Common myeloid progenitor, CD34-positive (primary cell): ENCODE results near the gene ZFPM1.

ENCODE experiments used
- CTCF ChIA-PET: fragments of 350-600 bp; sonication (Branson Sonifier 250); formaldehyde crosslinking; loops from one replicate; lab custom pipeline; 2021; ENCODE audit warnings: antibody characterized with exemption; lab: Charles Lee
- POLR2A ChIA-PET: fragments of 350-600 bp; sonication (Branson Sonifier 250); formaldehyde crosslinking; loops from one replicate; lab custom pipeline; 2021; ENCODE audit warnings: antibody characterized with exemption; lab: Charles Lee
- DNase-seq, 3 donors: peaks; one replicate each; pipeline versions ENCODE4 v3.0.0 to v3.0.0-alpha.2; 2013
- H3K27ac ChIP-seq, 2 experiments: 1 replicate in 1 of 2; 2 replicates in 1 of 2; pipeline ENCODE4 v1.7.0; 2013; ENCODE audit warnings: inconsistent platforms in 2 of 2, low read length in 2 of 2, mild to moderate bottlenecking in 2 of 2, low read depth in 1 of 2, moderate library complexity in 1 of 2; ENCODE audit not compliant: severe bottlenecking in 2 of 2, insufficient read depth in 1 of 2, poor library complexity in 1 of 2
- H3K27me3 ChIP-seq, 5 experiments: replicated peaks in 2 of 5; 1 replicate in 3 of 5; 2 replicates in 2 of 5; pipeline versions ENCODE4 v1.6.1 to v1.7.0; 2013; ENCODE audit warnings: low read length in 4 of 5, mild to moderate bottlenecking in 2 of 5, moderate library complexity in 2 of 5, inconsistent platforms in 1 of 5; ENCODE audit not compliant: insufficient read depth in 5 of 5, control insufficient read depth in 4 of 5
- H3K36me3 ChIP-seq, 4 experiments: 1 replicate in 2 of 4; 2 replicates in 2 of 4; pipeline versions ENCODE4 v1.6.1 to v1.7.0; 2013; ENCODE audit warnings: low read length in 3 of 4, control low read depth in 1 of 4, mild to moderate bottlenecking in 1 of 4; ENCODE audit not compliant: control insufficient read depth in 4 of 4, insufficient read depth in 4 of 4
- H3K4me1 ChIP-seq, 4 experiments: 1 replicate in 3 of 4; 2 replicates in 1 of 4; pipeline versions ENCODE4 v1.6.1 to v1.7.1; 2013; ENCODE audit warnings: low read length in 3 of 4, mild to moderate bottlenecking in 3 of 4, control low read depth in 1 of 4, inconsistent platforms in 1 of 4, moderate library complexity in 1 of 4; ENCODE audit not compliant: control insufficient read depth in 4 of 4, insufficient read depth in 4 of 4; ENCODE audit errors: control extremely low read depth in 1 of 4
- H3K4me3 ChIP-seq, 7 experiments: 1 replicate in 4 of 7; 2 replicates in 3 of 7; pipeline versions ENCODE4 v1.5.1 to v1.7.0; 2013; ENCODE audit warnings: mild to moderate bottlenecking in 7 of 7, low read length in 6 of 7, moderate library complexity in 6 of 7, inconsistent platforms in 2 of 7, low read depth in 2 of 7, control low read depth in 1 of 7; ENCODE audit not compliant: insufficient read depth in 4 of 7, control insufficient read depth in 1 of 7; ENCODE audit errors: extremely low read depth in 1 of 7
- H3K9me3 ChIP-seq, 5 experiments: 1 replicate in 4 of 5; 2 replicates in 1 of 5; pipeline versions ENCODE4 v1.6.1 to v1.7.1; 2013; ENCODE audit warnings: low read length in 4 of 5, mild to moderate bottlenecking in 2 of 5, inconsistent platforms in 1 of 5, low read depth in 1 of 5, moderate library complexity in 1 of 5; ENCODE audit not compliant: control insufficient read depth in 4 of 5, insufficient read depth in 2 of 5; ENCODE audit errors: control extremely low read depth in 1 of 5
- WGBS: methylation state at CpG from one replicate; pipeline ENCODE4 v1.1.5; 2013; ENCODE audit not compliant: insufficient coverage; 5-methylcytosine and 5-hydroxymethylcytosine counted together

The ZFPM1 gene

DNA sequence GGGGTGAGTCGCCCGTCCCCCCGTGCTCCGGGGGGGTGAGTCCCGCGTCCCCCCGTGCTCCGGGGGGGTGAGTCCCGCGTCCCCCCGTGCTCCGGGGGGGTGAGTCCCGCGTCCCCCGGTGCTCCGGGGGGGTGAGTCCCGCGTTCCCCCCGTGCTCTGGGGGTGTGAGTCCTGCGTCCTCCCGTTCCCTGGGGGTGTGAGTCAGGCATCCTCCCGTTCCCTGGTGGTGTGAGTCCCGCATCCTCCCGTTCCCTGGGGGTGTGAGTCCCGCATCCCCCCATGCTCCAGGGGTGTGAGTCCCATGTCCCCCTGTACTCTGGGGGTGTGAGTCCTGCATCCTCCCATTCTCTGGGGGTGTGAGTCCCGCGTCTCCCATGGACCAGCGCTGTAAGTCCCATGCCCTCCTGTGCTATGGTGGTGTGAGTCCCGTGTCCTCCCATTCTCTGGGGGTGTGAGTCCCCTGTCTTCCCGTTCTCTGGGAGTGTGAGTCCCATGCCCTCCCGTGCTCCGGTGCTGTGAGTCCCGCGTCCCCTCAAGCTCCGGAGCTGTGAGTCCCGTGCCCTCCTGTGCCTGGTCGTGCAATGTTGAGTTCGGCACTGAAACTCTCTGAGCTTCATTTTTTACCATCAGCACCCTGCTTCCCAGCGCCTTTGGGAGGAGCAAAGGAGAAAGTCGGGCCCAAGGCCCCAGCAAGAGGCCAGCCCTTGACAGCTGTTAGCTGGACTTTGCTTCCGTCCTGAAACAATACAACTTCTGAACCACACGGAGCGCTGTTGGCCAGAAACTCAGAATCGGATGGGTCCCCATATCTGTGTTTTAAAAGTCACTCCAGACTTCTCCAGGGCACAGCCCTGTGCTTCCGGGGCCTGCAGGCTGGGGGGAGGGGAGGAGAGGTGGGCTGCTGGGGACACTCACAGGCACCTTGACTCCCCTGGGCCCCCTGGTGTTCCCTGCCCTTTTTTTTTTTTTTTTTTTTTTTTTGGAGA lies 105.7 kb downstream of the ZFPM1 start:
- H3K27ac ChIP-seq, result no peak overlapping the region
- peak; percentile 51 to 72 (median 66) for DNase-seq
- peaks cover 0 to 6% (median 3%) of the 10 kb centered on the region in 4 experiments for H3K4me1 ChIP-seq
- H3K36me3 ChIP-seq, result no peaks in the 10 kb centered on the region
- peaks cover 0 to 3% (median 0%) of the 10 kb centered on the region in 5 experiments for H3K27me3 ChIP-seq
- CTCF ChIA-PET, result interaction anchor here (0.5 to 1.4 kb wide), 3 partner anchors 18 to 116 kb away, joined by 3 to 6 read pairs (median 4); no protein-coding TSS in a partner anchor
- POLR2A ChIA-PET, result no interaction called here
- H3K9me3 ChIP-seq, result peaks cover 0 to 3% (median 0%) of the 10 kb centered on the region in 5 experiments
- no peak overlapping the region for H3K4me3 ChIP-seq
- 74% methylated on average over 21 of the region's 45 CpGs for WGBS

DNA sequence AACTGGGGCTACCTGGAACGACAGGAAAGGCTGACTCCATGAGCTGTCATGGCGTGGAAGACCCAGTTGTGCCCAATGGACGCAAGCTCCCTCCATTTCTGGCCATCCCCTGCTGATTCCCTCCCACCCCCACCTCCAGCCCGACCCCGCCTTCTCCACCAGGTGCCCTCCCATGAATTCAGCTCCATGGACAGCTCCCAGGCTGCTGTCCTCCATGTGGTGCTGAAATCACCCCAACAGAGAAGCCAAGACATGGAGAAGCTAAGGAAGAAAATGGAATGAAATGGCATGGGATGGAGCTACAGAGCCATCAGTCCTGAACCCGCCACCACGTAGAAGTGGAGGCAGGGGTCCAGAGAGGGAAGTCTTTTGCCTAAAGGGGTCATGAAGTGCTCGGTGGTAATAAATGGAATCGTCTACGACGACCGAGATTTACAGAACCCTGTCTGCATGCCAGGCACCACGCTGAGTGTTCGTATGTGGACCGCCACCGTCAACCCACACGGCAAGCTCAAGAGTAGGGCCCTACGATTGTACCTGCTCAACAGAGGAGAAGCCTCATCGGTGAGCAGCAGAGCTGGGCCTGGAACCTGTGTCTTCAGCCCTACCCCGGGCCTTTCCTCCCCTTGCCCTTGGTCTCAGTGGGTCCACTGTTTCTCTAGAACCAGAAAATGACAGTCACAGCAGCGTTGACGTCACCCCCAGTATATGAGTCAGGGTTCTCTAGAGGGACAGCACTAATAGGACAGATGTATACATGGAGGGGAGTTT lies 107.8 kb downstream of the ZFPM1 start:
- ChIA-PET POLR2A (no interaction called here), CTCF (interaction anchor here (0.6 to 3.0 kb wide), 17 partner anchors 10 to 791 kb away, joined by 3 to 20 read pairs (median 5); partner anchors contain the start of gene ZC3H18)
- H3K4me1 ChIP-seq, result peaks cover 0 to 6% (median 3%) of the 10 kb centered on the region in 4 experiments
- H3K27ac ChIP-seq, result no peak overlapping the region
- no peaks in the 10 kb centered on the region for H3K36me3 ChIP-seq
- H3K27me3 ChIP-seq, result peaks cover 0 to 3% (median 0%) of the 10 kb centered on the region in 5 experiments
- 82% methylated on average over 20 of the region's 22 CpGs for WGBS
- H3K9me3 ChIP-seq, result peaks cover 0 to 3% (median 0%) of the 10 kb centered on the region in 5 experiments
- H3K4me3 ChIP-seq, result no peak overlapping the region
- peak in 2 of 3 donors; percentile 37 to 54 for DNase-seq

DNA sequence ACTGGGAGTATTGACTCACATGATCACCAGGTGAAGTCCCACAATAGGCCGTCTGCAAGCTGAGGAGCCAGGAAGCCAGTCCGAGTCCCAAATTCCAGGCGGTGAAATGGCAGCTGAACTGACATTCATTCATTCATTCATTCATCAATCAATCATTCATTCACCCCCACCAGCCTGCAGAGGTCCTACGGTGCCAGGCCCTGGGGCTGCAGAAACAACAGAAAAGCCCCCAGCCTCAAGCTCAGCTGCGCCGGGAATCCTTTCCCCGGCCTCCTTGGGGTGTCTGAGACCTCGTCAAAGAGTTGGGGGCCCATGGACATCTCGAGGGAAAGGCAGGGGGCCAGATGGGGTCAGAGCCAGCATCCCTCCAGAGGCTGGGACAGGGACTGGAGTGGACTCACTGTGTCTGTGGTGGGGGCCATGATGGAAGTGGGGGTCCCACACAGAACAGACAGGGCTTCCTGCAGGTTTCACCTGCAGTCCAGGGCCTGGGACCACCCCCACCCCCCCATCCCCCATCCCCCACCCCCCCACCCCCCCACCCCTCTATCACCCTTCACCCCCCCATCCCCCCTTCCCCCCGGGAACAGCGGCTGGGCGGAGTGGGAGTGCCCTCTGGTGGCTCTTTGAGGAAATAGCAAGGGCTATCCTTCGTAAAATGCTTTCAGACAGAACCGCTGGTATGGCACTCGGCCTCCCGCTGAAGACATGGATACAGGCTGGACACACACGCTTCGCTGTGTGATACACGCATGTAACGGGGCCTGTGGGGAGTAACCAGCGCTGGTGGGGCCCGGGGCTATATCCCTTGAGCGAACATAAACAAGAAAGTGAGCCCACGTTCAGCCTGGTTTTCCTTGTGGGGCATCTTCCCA lies 108.6 kb downstream of the ZFPM1 start:
- peaks cover 0 to 6% (median 4%) of the 10 kb centered on the region in 4 experiments for H3K4me1 ChIP-seq
- H3K9me3 ChIP-seq, result no peaks in the 10 kb centered on the region
- H3K4me3 ChIP-seq, result peak overlapping the region in 1 of 7 experiments; percentile 23
- peaks cover 0 to 3% (median 0%) of the 10 kb centered on the region in 5 experiments for H3K27me3 ChIP-seq
- ChIA-PET POLR2A (no interaction called here), CTCF (interaction anchor here (0.6 to 3.0 kb wide), 11 partner anchors 9 to 792 kb away, joined by 3 to 20 read pairs (median 8); partner anchors contain the start of gene ZC3H18)
- DNase-seq, result peak; percentile 62 to 70 (median 63)
- H3K36me3 ChIP-seq, result no peaks in the 10 kb centered on the region
- no peak overlapping the region for H3K27ac ChIP-seq
- WGBS, result 24% methylated on average over 17 of the region's 24 CpGs

DNA sequence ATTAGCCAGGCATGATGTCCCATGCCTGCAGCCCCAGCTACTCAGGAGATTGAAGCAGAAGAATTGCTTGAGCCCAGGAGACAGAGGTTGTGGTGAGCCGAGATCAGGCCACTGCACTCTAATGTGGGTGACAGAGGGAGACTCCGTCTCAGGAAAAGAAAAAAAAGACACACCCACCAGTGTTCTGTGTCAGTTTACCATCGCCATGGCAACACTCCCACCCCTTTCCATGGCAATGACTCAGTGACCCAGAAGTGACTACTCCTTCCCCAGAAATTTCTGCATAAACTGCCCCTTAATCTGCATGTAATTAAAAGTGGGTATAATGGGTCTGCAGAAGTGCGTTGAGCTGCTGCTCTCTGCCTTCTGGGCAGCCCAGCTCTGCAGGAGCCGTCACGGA lies 113.1 kb downstream of the ZFPM1 start:
- no peaks in the 10 kb centered on the region for H3K9me3 ChIP-seq
- no peak overlapping the region for H3K4me3 ChIP-seq
- ChIA-PET POLR2A (no interaction called here), CTCF (interaction anchor here (0.8 to 1.1 kb wide), 3 partner anchors 26 to 122 kb away, joined by 3 read pairs; no protein-coding TSS in a partner anchor)
- WGBS, result 97% methylated on average over 6 of the region's 6 CpGs
- no peak overlapping the region for H3K27ac ChIP-seq
- H3K27me3 ChIP-seq, result no peaks in the 10 kb centered on the region
- DNase-seq, result no peak
- H3K36me3 ChIP-seq, result no peaks in the 10 kb centered on the region
- peaks cover 3 to 16% (median 15%) of the 10 kb centered on the region in 4 experiments for H3K4me1 ChIP-seq

DNA sequence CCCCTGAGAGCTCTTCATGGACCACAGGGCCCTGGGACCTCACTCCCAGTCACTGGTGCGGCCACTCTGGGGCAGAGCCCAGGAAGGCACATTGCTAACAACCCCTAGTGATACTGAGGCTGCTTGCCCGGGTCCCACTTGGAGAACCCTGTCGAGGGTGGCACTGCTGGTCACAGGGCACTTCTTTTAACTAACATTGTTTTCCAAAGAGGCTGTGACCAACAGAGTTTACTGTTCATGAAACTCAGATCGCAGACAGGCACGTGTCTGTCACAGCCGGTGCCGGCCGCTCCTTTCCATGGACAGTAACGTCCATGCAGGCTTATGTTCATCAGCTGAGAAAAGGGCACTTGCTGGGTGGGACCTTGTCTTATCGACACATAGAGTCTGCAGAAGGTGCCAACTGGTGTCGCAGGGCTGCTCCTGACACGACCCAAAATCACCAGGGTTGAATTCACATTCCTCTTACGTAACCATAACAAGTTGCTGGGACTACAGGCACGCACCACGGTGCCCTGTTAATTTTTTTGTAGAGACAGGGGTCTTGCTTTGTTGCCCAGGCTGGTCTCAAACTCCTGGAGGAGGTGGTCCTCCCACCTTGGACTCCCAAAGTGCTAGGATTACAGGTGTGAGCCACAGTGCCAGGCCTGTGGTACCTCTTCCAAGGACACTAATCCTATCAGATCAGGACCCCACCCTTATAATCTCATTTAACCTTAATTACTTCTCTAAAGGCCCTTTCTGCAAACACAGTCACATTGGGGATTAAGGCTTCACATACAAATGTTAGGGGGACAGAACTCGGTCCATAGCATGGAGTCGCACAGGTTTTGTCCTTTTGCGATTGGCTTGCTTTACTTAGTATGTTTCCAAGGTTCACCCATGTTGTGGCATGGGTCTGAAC lies 115.9 kb downstream of the ZFPM1 start:
- Histone ChIP-seq H3K36me3 (peaks cover 3 to 17% (median 6%) of the 10 kb centered on the region in 4 experiments), H3K9me3 (no peaks in the 10 kb centered on the region), H3K27ac (peak overlapping the region in 1 of 2 experiments; percentile 64), H3K27me3 (no peaks in the 10 kb centered on the region), H3K4me3 (peak overlapping the region; percentile 63 to 92 (median 80)), H3K4me1 (peaks cover 10 to 24% (median 19%) of the 10 kb centered on the region in 4 experiments)
- no peak for DNase-seq
- ChIA-PET CTCF (no interaction called here), POLR2A (interaction anchor here (0.6 kb wide), 1 partner anchor 573 kb away, joined by 4 read pairs; no protein-coding TSS in a partner anchor)
- 92% methylated on average over 16 of the region's 18 CpGs for WGBS
